ENCODE measurements around the gene RELT.

DNA sequence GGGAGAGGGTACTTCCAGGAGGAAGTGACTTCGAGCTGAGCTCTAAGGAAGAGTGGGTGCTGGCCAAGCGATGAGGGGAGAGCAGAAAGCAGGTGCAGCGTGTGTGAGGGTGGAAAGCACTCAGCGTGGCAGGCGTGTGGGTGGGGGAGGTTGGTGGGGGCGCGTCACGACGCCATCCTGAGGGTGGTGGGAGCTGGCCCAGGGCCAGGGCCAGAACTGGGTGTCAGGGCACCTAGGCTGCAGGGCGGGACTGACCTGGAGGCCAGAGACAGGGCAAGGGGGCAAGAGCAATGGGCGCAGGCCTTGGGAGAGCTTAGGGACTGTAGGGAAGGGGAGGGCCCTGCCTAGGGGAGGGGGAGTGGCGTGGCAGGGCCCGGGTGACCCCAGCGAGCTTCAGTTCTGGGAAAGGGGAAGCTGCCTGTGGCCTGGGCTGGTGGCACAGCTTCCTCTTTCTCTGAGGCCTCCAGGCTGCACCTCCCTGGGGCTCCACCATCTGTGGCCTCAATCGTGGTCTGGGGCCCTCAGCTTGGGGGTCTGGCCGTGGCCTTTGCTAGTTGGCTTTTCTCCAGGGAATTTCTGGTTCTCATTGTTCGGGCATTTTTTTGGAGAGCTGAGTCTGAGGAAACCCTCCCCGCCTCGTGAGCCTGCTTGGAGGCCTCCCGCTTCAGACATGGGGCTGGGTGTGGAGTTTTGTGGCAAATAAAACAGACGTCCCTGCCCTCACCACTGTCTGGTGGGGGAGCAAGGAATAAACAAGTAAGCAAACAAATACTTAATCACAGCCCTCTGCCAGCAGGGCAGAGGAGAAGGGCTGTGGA, 8.9 kb downstream of the RELT start:
- TF ChIP-seq, protein P1, sequence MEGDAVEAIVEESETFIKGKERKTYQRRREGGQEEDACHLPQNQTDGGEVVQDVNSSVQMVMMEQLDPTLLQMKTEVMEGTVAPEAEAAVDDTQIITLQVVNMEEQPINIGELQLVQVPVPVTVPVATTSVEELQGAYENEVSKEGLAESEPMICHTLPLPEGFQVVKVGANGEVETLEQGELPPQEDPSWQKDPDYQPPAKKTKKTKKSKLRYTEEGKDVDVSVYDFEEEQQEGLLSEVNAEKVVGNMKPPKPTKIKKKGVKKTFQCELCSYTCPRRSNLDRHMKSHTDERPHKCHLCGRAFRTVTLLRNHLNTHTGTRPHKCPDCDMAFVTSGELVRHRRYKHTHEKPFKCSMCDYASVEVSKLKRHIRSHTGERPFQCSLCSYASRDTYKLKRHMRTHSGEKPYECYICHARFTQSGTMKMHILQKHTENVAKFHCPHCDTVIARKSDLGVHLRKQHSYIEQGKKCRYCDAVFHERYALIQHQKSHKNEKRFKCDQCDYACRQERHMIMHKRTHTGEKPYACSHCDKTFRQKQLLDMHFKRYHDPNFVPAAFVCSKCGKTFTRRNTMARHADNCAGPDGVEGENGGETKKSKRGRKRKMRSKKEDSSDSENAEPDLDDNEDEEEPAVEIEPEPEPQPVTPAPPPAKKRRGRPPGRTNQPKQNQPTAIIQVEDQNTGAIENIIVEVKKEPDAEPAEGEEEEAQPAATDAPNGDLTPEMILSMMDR (IDR thresholded peaks at IDR 0.05): no peak
- no peak for TF ChIP-seq POLR2A (IDR thresholded peaks at IDR 0.05)

All from ovary (tissue), 3 donors.